ENCODE data around the gene PTGDR. TPM values are rescaled to one million over a fixed set of nuclear protein-coding genes. Genes with fewer than 3 reads are reported as not detected.
A peak's percentile ranks its signal among the peaks of the same experiment; 100 is the strongest.

PTGDR gene
- total RNA-seq, 4 donors from 2014 or later = 2.7 to 7.4 (median 6.4) TPM

- Histone ChIP-seq H3K9me3 (no peaks in the 10 kb centered on the region), H3K36me3 (no peaks in the 10 kb centered on the region), H3K27ac (peak overlapping the region in 3 of 4 donors; percentile 43 to 73 (median 71)), H3K4me1 (peaks cover 0 to 30% (median 9%) of the 10 kb centered on the region in 4 donors), H3K27me3 (peaks cover 0 to 20% of the 10 kb centered on the region in 2 donors), H3K4me3 (peak overlapping the region; percentile 41 to 61 (median 58))
- TF ChIP-seq CTCF (IDR thresholded peaks at IDR 0.05) = no peak
- TF ChIP-seq POLR2A (IDR thresholded peaks at IDR 0.05) = no peak
- TF ChIP-seq EP300 (IDR thresholded peaks at IDR 0.05) = no peak
- WGBS, 2 donors = 25 to 26% methylated on average over 10 of the region's 10 CpGs
- DNase-seq (ENCODE audit: low spot score in 2 of 2) = no peak
Observed at GRCh38 chr14:52313462-52313861, 46.0 kb downstream of the PTGDR start.

GRCh38 chr14:52313903-52314594, 46.6 kb downstream of the PTGDR start, which contains the start of gene PTGER2:
TSS of gene PTGER2 (plus strand) at chr14:52314312. CDS start at chr14:52314549, 237 bp downstream.
- no peaks in the 10 kb centered on the region for H3K36me3 ChIP-seq
- WGBS, 2 donors = 1% methylated on average over 42 to 58 of the region's 73 CpGs
- H3K9me3 ChIP-seq = no peaks in the 10 kb centered on the region
- TF ChIP-seq EP300 (IDR thresholded peaks at IDR 0.05) = peak in 1 of 2 donors; percentile 39
- TF ChIP-seq CTCF (IDR thresholded peaks at IDR 0.05) = no peak
- H3K4me1 ChIP-seq = peaks cover 0 to 30% (median 9%) of the 10 kb centered on the region in 4 donors
- peaks cover 0 to 20% of the 10 kb centered on the region in 2 donors for H3K27me3 ChIP-seq
- H3K27ac ChIP-seq = peak within 1 kb of the TSS in 3 of 4 donors; percentile 58 to 73 (median 71)
- DNase-seq (ENCODE audit: low spot score in 2 of 2) = peak; percentile 54 to 59
- peak within 1 kb of the TSS; percentile 41 to 61 (median 58) for H3K4me3 ChIP-seq

GRCh38 chr14:52314595-52315354, 47.3 kb downstream of the PTGDR start:
- peak overlapping the region in 3 of 4 donors; percentile 58 to 73 (median 71) for H3K27ac ChIP-seq
- H3K4me1 ChIP-seq = peaks cover 0 to 30% (median 9%) of the 10 kb centered on the region in 4 donors
- WGBS, 2 donors = 3 to 9% methylated on average over 41 to 56 of the region's 63 CpGs
- H3K9me3 ChIP-seq = no peaks in the 10 kb centered on the region
- peaks cover 0 to 20% of the 10 kb centered on the region in 2 donors for H3K27me3 ChIP-seq
- no peak for TF ChIP-seq EP300 (IDR thresholded peaks at IDR 0.05)
- TF ChIP-seq POLR2A (IDR thresholded peaks at IDR 0.05) = no peak
- TF ChIP-seq CTCF (IDR thresholded peaks at IDR 0.05) = no peak
- no peak for DNase-seq (ENCODE audit: low spot score in 2 of 2)
- H3K4me3 ChIP-seq = peak overlapping the region; percentile 41 to 61 (median 58)
- no peaks in the 10 kb centered on the region for H3K36me3 ChIP-seq

- Histone ChIP-seq H3K27me3 (peaks cover 0 to 20% of the 10 kb centered on the region in 2 donors), H3K9me3 (no peaks in the 10 kb centered on the region), H3K4me3 (peak overlapping the region; percentile 41 to 61 (median 58)), H3K27ac (peak overlapping the region in 2 of 4 donors; percentile 71 to 73), H3K36me3 (no peaks in the 10 kb centered on the region), H3K4me1 (peaks cover 0 to 30% (median 9%) of the 10 kb centered on the region in 4 donors)
- WGBS, 2 donors = 33 to 39% methylated on average over 11 of the region's 11 CpGs
- no peak for DNase-seq (ENCODE audit: low spot score in 2 of 2)
- TF ChIP-seq CTCF (IDR thresholded peaks at IDR 0.05) (no peak), EP300 (IDR thresholded peaks at IDR 0.05) (no peak), POLR2A (IDR thresholded peaks at IDR 0.05) (no peak)
Observed at GRCh38 chr14:52315355-52315718, 47.8 kb downstream of the PTGDR start.
